Lower lobe of right lung (tissue), 2 donors: ENCODE results near the gene PRUNE2. TPM values are rescaled to one million over a fixed set of nuclear protein-coding genes. Genes with fewer than 3 reads are reported as not detected.

Experiments used
- ATAC-seq, 2 donors: fragments of 200-7000 bp; cut with Tn5 transposase; one replicate each; pipeline ENCODE4 v1.9.1; 2020 to 2022; ENCODE audit warnings: mild to moderate bottlenecking in 2 of 2, moderate library complexity in 2 of 2
- DNase-seq: peaks from one replicate; pipeline ENCODE4 v3.0.0-alpha.2; 2020
- H3K27ac ChIP-seq: fragments of 200-600 bp; one replicate; pipeline ENCODE4 v1.8.0; 2022
- H3K27me3 ChIP-seq: fragments of 200-600 bp; one replicate; pipeline ENCODE4 v1.8.0; 2022; ENCODE audit warnings: low read depth
- H3K36me3 ChIP-seq: fragments of 200-600 bp; one replicate; pipeline ENCODE4 v1.8.0; 2022; ENCODE audit warnings: mild to moderate bottlenecking
- H3K4me1 ChIP-seq: fragments of 200-600 bp; one replicate; pipeline ENCODE4 v1.8.0; 2022
- H3K4me3 ChIP-seq: fragments of 200-600 bp; one replicate; pipeline ENCODE4 v1.8.0; 2022; ENCODE audit warnings: mild to moderate bottlenecking
- H3K9me3 ChIP-seq: fragments of 200-600 bp; one replicate; pipeline ENCODE4 v1.8.0; 2022
- intact Hi-C: fragments of 100-400 bp; cut with DNase I; formaldehyde crosslinking; loops from one replicate; pipeline ENCODE4 v1.11.0; 2022
- total RNA-seq: library from RNA; stranded (reverse); fragmentation: NEBNext Ultra II Directional; extraction: Animal tissue kit (Norgen Biotek cat#: 25700); gene quantifications from one replicate; pipeline ENCODE4 v1.2.1, GENCODE V29; 2021
- TF ChIP-seq, protein P1 (sequence below): fragments of 200-600 bp; IDR thresholded peaks from one replicate; pipeline ENCODE4 v1.8.0; 2022; ENCODE audit warnings: antibody characterized with exemption, mild to moderate bottlenecking
- donor health status: DM: no; HTN: yes; CAD: no; lungs with severe emphysema.

Gene PRUNE2
- total RNA-seq, 1 donor from 2014 or later = 13.6 TPM

GRCh38 chr9:76592091-76592973 is 313.6 kb downstream of the PRUNE2 start:
- no peak for ATAC-seq
- TF ChIP-seq, protein P1, sequence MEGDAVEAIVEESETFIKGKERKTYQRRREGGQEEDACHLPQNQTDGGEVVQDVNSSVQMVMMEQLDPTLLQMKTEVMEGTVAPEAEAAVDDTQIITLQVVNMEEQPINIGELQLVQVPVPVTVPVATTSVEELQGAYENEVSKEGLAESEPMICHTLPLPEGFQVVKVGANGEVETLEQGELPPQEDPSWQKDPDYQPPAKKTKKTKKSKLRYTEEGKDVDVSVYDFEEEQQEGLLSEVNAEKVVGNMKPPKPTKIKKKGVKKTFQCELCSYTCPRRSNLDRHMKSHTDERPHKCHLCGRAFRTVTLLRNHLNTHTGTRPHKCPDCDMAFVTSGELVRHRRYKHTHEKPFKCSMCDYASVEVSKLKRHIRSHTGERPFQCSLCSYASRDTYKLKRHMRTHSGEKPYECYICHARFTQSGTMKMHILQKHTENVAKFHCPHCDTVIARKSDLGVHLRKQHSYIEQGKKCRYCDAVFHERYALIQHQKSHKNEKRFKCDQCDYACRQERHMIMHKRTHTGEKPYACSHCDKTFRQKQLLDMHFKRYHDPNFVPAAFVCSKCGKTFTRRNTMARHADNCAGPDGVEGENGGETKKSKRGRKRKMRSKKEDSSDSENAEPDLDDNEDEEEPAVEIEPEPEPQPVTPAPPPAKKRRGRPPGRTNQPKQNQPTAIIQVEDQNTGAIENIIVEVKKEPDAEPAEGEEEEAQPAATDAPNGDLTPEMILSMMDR = no peak
- no peaks in the 10 kb centered on the region for H3K9me3 ChIP-seq
- no peak overlapping the region for H3K27ac ChIP-seq
- DNase-seq = no peak
- peaks cover 4% of the 10 kb centered on the region for H3K4me1 ChIP-seq
- intact Hi-C loops = no loop called here
- H3K4me3 ChIP-seq = no peak overlapping the region
- H3K36me3 ChIP-seq = no peaks in the 10 kb centered on the region
- no peaks in the 10 kb centered on the region for H3K27me3 ChIP-seq

DNA sequence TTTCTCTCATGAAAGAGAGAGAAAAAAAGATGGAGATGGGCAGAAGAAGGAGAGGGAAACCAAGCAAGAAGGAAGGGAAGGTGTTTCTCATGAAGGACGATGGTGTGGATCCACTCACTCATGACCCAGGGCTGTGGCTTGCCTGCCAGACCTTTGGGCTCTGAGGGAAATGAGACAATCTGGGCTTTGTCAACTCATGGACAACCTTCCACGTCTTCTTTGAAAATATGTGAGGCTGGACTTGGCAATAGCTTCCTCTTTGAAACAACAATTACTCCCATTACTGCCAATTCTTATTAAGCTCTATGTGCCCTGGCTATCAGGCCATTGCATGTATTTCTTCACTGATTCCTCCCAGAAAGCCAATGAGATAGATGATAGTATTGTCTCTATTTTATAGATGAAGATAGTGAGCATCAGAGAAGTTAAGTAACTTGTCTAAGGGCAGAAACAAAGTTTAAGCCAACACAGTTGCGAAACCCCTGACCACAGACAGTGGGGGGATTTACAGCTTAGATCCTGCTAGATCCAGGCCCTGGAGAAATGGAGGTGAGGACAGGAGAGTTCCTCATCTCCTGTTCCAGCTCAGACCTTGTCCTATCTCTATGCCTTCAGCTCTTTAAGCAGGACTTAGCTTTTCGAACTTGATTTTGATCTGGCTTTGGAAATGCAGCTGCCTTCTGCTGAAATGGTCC is 314.5 kb downstream of the PRUNE2 start:
- no peaks in the 10 kb centered on the region for H3K9me3 ChIP-seq
- DNase-seq (no peak), ATAC-seq (no peak)
- H3K27ac ChIP-seq = no peak overlapping the region
- no peaks in the 10 kb centered on the region for H3K27me3 ChIP-seq
- peaks cover 4% of the 10 kb centered on the region for H3K4me1 ChIP-seq
- TF ChIP-seq, protein P1 = no peak
- intact Hi-C loops = no loop called here
- no peak overlapping the region for H3K4me3 ChIP-seq
- H3K36me3 ChIP-seq = no peaks in the 10 kb centered on the region

DNA sequence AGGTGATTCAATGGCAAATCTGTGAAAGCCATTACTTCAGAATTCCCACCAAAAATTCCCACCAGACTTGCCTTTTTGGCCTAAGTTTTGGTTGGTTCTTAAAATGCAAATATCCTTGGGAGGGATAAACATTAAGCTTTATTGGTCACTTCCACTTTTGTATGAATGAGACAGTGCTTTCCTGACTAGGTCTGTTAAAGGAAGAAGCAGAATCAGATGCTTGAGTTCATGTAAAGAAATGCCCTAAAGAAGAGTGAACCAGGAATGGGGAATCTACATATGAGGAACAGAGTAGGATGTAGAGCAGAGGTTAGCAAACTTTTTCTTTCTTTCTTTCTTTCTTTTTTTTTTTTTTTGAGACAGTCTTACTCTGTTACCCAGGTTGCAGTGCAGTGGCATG is 317.6 kb downstream of the PRUNE2 start:
- Histone ChIP-seq H3K9me3 (no peaks in the 10 kb centered on the region), H3K36me3 (no peaks in the 10 kb centered on the region), H3K4me3 (no peak overlapping the region), H3K4me1 (peaks cover 4% of the 10 kb centered on the region), H3K27ac (no peak overlapping the region), H3K27me3 (no peaks in the 10 kb centered on the region)
- intact Hi-C loops = no loop called here
- DNase-seq (no peak), ATAC-seq (no peak)
- TF ChIP-seq, protein P1 = no peak

- H3K4me1 ChIP-seq = peaks cover 4% of the 10 kb centered on the region
- no peaks in the 10 kb centered on the region for H3K9me3 ChIP-seq
- DNase-seq (no peak), ATAC-seq (no peak)
- TF ChIP-seq, protein P1 = no peak
- no peaks in the 10 kb centered on the region for H3K27me3 ChIP-seq
- H3K36me3 ChIP-seq = no peaks in the 10 kb centered on the region
- H3K4me3 ChIP-seq = no peak overlapping the region
- H3K27ac ChIP-seq = no peak overlapping the region
- intact Hi-C loops = no loop called here
These were observed 319.3 kb downstream of the PRUNE2 start for GRCh38 chr9:76586390-76587314.
